ENCODE data around the gene F11R.
A peak's percentile ranks its signal among the peaks of the same experiment; 100 is the strongest.
"Not testable (repeated sequence)": the region's sequence is repeated elsewhere in the genome, so short reads cannot be mapped to it uniquely, and the experiment has no call there.

Gene F11R

DNA sequence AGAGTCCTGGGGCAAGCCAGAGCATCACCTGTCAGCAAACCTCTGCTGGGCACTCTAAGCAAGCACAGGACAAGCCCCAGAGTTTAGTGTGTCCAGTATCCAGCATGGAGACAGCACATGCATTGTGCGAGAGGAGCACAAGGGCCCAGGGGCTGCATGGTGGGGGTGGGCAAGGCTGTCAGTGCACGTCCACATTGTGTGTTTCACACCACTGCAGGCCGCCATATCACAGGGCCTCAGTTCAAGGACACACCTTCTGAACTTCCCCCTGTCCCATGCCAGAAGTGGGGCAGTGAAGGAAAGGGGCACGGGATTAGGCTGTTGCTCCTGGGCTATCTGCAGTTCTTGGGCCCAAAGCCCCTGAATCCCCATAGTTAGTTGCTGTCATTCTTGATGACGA is 18.6 kb upstream of the F11R start:
- no peak for DNase-seq (ENCODE audit: low spot score)

- DNase-seq (ENCODE audit: low spot score) = no peak
These were observed 18.2 kb upstream of the F11R start for GRCh38 chr1:161039154-161039545.

DNA sequence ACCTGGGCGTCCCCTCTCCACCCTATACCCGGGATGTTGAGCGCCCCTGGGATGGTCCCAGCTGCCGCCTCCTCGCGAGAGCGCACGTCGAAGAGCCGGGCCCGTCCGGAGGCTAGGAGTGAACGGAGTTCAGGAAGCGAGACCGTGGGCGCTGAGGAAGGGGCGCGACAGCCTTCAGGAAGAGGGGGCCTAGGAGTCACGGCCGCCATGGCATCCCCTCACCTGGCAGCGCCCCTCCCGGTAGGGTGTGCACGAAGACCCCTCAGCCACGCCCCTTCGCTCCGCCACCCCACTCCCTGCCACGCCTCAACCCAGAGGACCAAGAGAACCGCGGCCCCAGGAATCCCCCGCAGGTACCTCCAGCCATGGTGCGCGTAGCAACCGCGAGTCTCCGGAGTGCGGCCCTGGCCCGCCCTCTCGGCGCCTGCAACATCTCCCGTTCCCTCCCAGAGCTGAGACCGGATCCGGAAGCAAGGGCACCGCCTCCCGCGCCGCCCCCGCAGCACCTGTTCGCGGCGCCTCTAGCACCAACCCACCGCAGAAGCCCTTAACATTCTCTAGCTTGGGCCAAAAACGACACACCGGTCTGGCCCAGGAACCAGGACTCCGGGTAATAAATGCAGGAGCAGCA is 17.7 kb upstream of the F11R start, which contains the start of gene TSTD1:
TSS of gene TSTD1 (minus strand) at position 442 of the 631 bp plus-strand sequence. CDS start at position 367, 75 bp downstream.
- no peak for DNase-seq (ENCODE audit: low spot score)

DNA sequence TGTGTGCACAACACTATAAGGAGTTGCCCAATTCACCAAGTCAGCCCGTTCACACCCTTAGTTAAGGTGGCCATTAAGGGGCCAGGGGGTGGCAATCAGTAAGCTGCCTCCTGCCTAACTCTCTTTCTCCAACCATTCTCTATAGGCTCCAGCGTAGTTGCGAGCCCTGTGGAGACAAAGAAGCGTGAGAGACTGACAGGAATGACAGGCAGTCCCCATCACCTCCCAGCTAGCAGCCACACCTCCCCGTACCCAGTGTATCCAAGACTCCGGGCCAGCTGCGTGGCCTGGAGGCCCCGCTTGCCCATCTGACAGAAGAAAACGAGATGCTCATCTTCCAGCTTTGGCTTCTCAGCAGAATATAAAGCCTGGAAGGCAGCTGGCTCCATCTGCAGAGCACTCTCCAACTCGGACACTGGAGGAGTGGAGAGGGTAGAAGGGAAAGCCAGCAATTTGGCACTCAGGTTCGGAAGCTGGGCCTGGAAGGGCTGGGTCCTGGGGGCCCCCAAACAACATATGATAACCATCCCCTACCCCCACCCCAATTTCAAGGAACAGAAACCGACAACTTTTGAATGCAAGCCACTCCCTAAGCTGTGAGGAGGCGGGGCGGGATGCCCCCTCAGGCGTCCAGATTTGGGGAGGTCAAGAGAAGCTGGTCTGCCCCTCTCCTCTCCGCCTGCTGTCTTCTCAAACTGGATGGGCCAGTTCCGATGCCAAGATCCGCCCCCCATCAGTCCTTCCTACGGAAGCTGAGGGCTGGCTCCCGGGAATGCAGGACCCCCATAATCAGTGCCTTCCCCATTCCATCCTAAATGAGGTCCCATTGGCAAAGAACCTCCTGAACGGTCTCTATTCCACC is 16.9 kb upstream of the F11R start:
- no peak for DNase-seq (ENCODE audit: low spot score)

- no peak for DNase-seq (ENCODE audit: low spot score)
These were observed 12.8 kb upstream of the F11R start for GRCh38 chr1:161033751-161034150.

DNA sequence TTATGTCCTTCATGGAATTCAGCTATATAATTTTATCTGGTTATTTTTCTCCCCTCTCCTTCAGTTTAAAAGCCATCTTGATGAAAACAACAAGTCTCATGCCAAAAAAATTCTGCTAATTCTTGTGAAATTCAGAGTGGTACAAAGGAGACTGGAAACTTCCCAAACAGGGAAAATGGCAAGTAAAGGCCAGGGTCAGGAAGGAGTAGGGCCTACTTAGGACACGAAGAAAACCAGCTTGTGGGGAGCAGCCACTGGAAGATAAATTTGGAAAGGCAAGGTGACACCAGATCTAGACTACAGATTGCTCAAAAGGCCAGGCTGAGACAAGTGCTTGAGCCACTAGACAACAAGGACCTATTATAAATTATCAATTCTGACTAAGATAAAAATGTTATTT is 11.5 kb upstream of the F11R start:
- no peak for DNase-seq (ENCODE audit: low spot score)

DNA sequence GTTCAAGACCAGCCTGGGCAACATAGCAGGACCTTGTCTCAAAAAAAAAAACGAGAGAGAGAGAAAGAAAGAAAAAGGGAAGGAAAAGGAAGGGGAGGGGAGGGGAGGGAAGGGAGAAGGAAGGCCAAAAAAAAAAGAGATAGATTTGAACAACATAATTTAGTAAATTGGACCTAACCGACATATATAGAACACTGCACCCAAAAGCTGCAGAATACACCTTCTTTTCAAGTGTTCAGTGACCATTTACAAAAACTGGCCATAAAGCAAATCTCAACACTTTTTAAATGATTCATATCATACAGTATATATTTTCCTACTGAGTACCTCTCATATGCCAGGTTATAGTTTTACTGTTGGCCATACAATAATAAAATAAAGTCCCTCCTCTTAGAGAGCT is 10.9 kb upstream of the F11R start:
- DNase-seq (ENCODE audit: low spot score) = no peak

DNA sequence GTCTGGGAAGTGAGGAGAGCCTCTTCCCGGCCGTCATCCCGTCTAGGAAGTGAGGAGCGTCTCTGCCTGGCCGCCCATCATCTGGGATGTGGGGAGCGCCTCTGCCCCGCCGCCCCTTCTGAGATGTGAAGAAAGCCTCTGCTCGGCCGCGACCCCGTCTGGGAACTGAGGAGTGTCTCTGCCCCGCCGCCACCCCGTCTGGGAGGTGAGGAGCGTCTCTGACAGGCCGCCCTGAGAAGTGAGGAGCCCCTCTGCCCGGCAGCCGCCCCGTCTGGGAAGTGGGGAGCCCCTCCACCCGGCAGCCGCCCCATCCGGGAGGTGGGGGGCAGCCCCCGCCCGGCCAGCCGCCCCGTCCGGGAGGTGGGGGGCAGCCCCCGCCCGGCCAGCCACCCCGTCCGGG is 8.5 kb upstream of the F11R start:
- not testable (repeated sequence) for DNase-seq (ENCODE audit: low spot score)

DNA sequence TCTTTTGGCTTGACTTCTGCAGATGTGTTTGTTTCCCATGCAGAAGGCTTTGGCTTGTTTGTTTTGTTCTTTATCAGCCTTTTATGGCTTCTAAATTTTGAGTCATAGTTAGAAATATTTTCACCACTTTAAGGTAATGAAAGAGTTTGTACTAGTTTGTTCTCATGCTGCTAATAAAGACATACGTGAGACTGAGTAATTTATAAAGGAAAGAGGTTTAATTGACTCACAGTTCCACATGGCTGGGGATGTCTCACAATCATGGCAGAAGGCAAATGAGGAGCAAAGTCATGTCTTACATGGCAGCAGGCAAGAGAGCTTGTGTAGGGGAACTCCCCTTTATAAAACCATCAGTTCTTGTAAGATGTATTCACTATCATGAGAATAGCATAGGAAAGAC is 6.0 kb upstream of the F11R start:
- not testable (repeated sequence) for DNase-seq (ENCODE audit: low spot score)

GRCh38 chr1:161022432-161022831 is 1.5 kb upstream of the F11R start:
- DNase-seq (ENCODE audit: low spot score) = not testable (repeated sequence)

DNA sequence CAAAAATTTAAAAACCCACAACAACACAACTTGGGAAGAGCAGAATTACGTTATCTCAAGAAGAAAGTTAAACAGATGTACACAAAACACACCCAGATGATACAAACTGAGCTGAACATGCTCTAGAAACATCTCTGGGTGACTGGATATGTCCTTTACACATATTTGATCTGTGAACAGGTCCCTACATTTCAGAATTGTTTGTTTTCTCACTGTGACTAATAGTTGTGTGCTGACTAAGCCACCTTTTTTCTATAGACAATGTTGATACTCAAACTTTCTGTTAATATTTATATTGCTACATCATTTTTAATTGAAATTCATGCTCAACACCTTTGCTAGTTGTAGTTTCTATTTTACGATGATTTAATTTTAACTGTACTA is 1.0 kb upstream of the F11R start:
- no peak for DNase-seq (ENCODE audit: low spot score)

DNA sequence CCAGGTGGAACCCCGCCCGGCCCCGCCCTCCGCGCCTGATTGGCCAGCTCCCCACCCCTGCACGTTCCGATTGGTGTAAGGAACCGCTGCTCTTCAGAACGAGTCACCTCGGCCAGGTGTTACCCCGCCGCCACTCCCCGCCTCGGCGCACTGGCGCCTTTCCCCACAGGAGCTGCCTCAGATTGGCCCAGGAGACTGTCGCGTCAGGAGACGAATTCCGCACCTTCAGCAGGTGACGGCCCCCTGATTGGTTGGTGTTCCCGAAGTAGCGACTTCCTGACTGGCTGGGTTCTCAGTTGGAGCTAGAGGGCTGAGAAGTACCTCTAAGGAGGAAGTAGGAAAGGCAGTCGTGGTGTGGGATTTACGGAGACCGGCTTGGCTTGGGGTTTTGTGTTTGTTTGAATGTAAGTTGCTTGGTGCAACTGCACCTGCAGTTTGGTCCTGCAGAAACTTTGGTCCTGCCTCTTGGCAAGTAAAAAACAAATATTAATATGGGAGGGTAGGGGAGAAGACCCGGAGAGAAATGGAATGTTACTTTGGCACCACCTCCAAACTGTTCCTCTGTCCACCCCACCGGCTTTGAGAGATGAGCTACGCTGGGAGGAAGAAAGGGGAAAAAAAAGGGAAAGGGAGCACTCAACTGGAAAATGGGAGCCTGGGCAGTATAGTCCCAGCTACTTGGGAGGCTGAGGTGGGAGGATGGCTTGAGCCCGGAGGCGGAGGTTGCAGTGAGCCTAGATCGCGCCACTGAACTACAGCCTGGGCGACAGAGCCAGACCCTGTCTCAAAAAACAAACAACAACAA is 415 bp upstream of the F11R start:
- DNase-seq (ENCODE audit: low spot score) = peak; percentile 75

- DNase-seq (ENCODE audit: low spot score) = no peak
These were observed 1.0 kb downstream of the F11R start for GRCh38 chr1:161019751-161020495.

DNA sequence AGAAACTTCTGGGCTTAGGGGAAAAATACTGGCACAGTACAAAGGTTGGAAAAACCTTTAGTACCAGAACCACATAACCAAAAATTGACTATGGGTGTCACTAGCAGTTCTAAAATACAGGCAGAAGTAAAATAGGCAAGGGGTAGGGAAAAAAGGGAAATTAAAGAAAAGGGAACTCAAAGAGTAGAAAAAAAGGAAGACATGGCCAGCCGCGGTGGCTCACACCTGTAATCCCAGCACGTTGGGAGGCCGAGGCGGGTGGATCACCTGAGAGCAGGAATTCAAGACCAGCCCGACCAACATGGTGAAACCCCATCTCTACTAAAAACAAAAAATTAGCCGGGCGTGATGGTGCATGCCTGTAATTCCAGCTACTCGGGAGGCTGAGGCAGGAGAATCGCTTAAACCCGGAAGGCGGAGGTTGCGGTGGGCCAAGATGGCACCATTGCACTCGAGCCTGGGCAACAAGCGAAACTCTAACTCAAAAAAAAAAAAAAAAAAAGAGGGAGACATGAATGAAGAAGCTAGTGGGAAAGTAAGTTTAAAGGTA is 1.8 kb downstream of the F11R start:
- not testable (repeated sequence) for DNase-seq (ENCODE audit: low spot score)

DNA sequence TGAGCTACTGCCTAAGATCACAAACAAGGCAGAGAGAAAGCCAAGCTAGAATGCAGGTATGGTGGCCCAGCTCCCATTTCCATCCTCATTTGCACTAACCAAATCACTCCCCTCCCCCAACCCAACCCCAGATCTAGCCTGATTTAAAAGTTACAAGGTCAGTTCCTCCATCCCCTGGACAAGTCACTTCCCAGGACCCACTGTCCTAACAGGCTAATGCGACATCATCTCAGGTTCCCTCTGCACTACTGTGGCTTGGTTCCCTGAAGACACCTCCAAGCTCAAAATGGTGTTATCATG is 2.4 kb downstream of the F11R start:
- no peak for DNase-seq (ENCODE audit: low spot score)

- no peak for DNase-seq (ENCODE audit: low spot score)
These were observed 3.0 kb downstream of the F11R start for GRCh38 chr1:161017756-161018630.

GRCh38 chr1:161017181-161017580 is 3.8 kb downstream of the F11R start:
- DNase-seq (ENCODE audit: low spot score) = not testable (repeated sequence)

DNA sequence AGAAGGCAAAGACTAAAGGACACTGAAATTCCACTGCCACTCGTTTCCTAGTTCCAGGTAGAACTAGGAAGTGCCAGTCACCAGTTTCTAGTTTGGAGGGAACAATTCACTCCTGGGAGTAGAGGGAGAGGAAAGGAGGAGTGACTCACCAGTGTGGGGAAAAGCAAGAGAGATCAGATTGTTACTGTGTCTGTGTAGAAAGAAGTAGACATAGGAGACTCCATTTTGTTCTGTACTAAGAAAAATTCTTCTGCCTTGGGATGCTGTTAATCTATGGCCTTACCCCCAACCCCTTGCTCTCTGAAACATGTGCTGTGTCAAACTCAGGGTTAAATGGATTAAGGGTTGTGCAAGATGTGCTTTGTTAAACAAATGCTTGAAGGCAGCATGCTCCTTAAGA is 4.3 kb downstream of the F11R start:
- DNase-seq (ENCODE audit: low spot score) = not testable (repeated sequence)

DNA sequence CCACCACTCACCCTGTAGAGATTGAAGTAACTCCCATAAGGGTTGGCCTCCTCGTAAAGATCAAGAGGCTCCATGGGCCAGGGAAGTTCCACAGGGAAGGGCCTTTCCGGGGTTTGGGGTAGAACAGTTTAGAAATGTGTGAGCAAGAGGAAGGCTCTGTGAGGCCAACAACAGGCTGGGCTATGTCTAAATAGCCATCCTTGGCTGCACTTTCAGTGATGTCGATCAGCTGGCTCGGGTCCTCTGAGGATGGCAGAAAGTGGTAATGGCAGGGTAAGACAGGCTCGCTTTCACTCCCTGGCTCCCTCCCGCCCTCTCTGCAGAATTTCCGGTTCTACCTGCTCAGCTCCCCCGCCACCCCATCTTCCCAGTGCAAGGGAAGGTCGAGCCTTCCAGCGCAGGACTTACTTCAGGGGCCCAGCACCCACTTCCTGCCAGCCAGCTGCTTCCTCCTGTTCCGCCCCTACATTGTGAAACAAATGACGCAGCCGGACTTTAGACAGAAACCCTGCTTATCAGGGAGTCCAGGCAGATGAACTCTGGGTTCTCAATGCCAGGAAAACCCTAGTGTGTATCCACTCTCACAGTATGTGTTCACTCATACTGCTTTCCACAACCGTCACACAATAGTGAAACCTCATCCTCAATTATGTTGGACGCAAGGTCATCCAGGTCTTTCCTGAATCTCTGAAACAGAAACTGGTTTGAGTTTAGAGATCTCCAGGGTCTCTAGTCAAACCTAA is 7.3 kb downstream of the F11R start:
- peak; percentile 54 for DNase-seq (ENCODE audit: low spot score)

DNA sequence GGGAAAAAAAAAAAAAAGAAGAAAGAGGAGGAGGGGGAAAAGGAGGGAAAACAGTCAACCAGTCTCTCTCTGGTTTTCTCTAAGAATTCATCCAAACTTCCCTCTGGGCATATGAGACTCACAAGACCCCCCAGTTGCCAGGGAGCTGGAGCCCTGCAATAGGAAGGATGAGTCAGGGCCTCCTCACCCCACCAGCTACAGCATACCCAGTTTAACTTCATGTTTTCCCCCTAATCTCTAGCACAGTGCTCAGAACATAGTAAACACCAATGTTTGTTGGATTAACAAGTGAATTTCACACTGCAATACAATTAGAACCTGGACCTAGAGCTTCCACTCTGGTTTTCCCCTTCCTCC is 7.8 kb downstream of the F11R start:
- DNase-seq (ENCODE audit: low spot score) = no peak
